SH-SY5Y (cell line): ENCODE measurements around the gene REX1BD.

Experiments used
- GATA2 ChIP-seq: IDR thresholded peaks from 2 replicates; pipeline ENCODE4 v1.6.1; 2011; ENCODE audit warnings: mild to moderate bottlenecking, low read depth, low read length
- GATA3 ChIP-seq: IDR thresholded peaks from 2 replicates; pipeline ENCODE4 v1.6.1; 2011; ENCODE audit warnings: low read depth, mild to moderate bottlenecking, low read length, moderate library complexity

DNA sequence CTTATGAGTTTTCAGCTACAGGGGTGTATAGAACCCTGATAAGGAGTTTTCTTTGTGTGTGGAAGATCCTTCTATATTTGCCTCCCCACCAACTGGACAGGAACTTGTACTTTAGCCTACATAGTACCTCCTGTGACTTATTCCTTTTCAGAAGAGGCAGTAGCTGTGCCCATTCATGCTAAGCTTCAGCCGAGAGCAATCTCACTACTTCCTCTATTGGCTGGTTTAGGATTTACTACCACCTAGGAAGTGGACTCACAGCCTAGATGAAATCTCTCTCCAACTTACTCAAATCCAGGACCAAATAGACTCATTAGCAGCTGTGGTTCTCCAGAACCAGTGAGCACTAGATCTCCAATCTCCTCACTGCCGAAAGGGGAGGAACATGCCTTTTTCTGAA lies 2.3 kb upstream of the REX1BD start:
- TF ChIP-seq GATA3 (no peak), GATA2 (no peak)
